HG02885 (cell line): ENCODE results near the gene ALG10B.

Source experiments
- ATAC-seq: cut with Tn5 transposase; IDR thresholded peaks from one replicate; pipeline ENCODE4 v1.9.1; 2021; ENCODE audit warnings: mild to moderate bottlenecking; ENCODE audit not compliant: unreplicated experiment, poor library complexity

The ALG10B gene

GRCh38 chr12:38373784-38374183 lies 57.2 kb downstream of the ALG10B start:
- no peak for ATAC-seq

- ATAC-seq: no peak
Observed at GRCh38 chr12:38374751-38375150, 58.2 kb downstream of the ALG10B start.
